ENCODE results near the gene CBFA2T3.

DNA sequence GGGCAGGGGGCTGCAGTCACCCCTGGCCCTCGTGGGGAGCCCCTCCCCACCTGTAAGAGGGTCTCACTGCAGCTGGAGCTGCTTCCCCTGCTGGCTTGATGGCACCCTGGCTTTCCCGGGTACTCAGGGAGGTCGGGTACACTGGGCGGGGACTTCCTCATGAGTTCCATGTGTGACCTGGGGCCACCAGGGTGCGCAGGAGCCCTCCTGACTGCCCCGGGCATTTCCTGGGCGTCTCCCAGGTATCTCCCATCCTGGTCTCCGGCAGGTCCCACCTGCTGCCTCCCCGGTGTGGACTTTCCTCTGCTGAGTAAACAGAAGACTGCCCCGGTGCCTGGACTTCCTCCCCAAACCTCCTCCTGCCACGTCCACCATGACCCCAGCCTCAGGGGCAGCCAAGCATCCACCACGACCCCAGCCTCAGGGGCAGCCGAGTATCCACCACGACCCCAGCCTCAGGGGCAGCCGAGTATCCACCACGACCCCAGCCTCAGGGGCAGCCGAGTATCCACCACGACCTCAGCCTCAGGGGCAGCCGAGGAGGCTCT is 40.9 kb downstream of the CBFA2T3 start:
- no peak for TF ChIP-seq YY1 (IDR thresholded peaks at IDR 0.05; ENCODE audit: insufficient read depth, insufficient read length)
- no peak for TF ChIP-seq ZNF274 (IDR thresholded peaks at IDR 0.05; ENCODE audit: low read depth, low read length)
- TF ChIP-seq SUZ12 (IDR thresholded peaks at IDR 0.05; ENCODE audit: extremely low read depth, insufficient read depth, insufficient read length), result no peak
